Activated CD4-positive, alpha-beta T cell treated with anti-CD3 and anti-CD28 coated beads for 36 hours (primary cell): ENCODE data around the gene PKN3. TPM values are rescaled to one million over a fixed set of nuclear protein-coding genes. Genes with fewer than 3 reads are reported as not detected.

Experiments
- ATAC-seq: fragments of 200-7000 bp; cut with Tn5 transposase; one replicate; pipeline ENCODE4 v1.10.0; 2021; ENCODE audit warnings: mild to moderate bottlenecking, moderate library complexity
- CTCF ChIA-PET: fragments of 350-600 bp; sonication (Branson Sonifier 250); formaldehyde crosslinking; loops from one replicate; lab custom pipeline; 2021; ENCODE audit warnings: antibody characterized with exemption; lab: Charles Lee
- POLR2A ChIA-PET: fragments of 350-600 bp; sonication (Branson Sonifier 250); formaldehyde crosslinking; loops from one replicate; lab custom pipeline; 2021; ENCODE audit warnings: antibody characterized with exemption, inconsistent platforms; lab: Charles Lee
- DNase-seq: peaks from one replicate; pipeline ENCODE4 v3.0.0-alpha.2; 2020
- H3K27ac Mint-ChIP-seq: one replicate; pipeline ENCODE4 v1.8.0; 2021; ENCODE audit warnings: mixed read lengths
- H3K27me3 Mint-ChIP-seq: one replicate; pipeline ENCODE4 v1.8.0; 2021; ENCODE audit warnings: mixed read lengths
- H3K36me3 Mint-ChIP-seq: one replicate; pipeline ENCODE4 v1.8.0; 2021; ENCODE audit warnings: low read depth, mixed read lengths
- H3K4me1 Mint-ChIP-seq: one replicate; pipeline ENCODE4 v1.8.0; 2021; ENCODE audit warnings: mixed read lengths
- H3K4me3 Mint-ChIP-seq: one replicate; pipeline ENCODE4 v1.8.0; 2021; ENCODE audit warnings: mild to moderate bottlenecking, moderate library complexity, mixed read lengths
- H3K9me3 Mint-ChIP-seq: one replicate; pipeline ENCODE4 v1.8.0; 2021; ENCODE audit warnings: low read depth, mixed read lengths
- intact Hi-C, 2 experiments: fragments of 100-400 bp; cut with DNase I in 1 of 2; cut with micrococcal nuclease in 1 of 2; formaldehyde crosslinking; loops; one replicate each; pipeline versions ENCODE4 v1.14.2 to v1.15.1; 2022 to 2024; cut with DNase I, micrococcal nuclease
- total RNA-seq, 2 experiments: library from RNA; stranded (reverse); gene quantifications; one replicate each; pipeline ENCODE4 v1.2.3, GENCODE V29; 2021

Gene PKN3
- total RNA-seq, 2 experiments from 2014 or later, result 14.6 to 14.9 TPM

DNA sequence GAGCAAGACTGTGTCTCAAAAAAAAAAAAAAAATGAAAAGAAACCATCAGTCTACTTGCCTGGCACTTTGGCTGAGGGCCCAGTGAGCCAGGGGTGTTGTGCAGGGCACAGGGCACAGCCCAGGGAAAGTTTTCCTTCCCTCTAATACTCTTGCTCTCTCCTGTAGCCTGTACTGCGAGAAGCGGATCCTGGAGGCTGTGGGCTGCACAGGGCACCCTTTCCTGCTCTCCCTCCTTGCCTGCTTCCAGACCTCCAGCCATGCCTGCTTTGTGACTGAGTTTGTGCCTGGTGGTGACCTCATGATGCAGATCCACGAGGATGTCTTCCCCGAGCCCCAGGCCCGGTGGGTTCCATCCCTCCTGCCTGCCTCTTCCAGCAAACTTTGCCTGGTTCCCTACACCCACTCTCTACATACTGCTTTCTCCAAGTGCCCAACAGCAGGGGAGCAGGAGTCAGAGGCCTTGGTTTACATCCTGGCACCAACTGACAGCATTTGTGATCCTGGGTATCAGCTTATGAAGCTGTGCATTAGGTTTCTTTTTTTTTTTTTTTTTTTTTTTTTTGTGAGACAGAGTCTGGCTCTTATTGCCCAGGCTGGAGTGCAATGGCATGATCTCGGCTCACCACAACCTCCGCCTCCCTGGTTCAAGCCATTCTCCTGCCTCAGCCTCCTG lies 14.4 kb downstream of the PKN3 start:
- CTCF ChIA-PET, result interaction anchor here (0.6 kb wide), 1 partner anchor 232 kb away, joined by 3 read pairs; no protein-coding TSS in a partner anchor
- DNase-seq (no peak), ATAC-seq (no peak)
- POLR2A ChIA-PET, result no interaction called here
- no peak overlapping the region for H3K4me3 Mint-ChIP-seq
- H3K4me1 Mint-ChIP-seq, result no peaks in the 10 kb centered on the region
- intact Hi-C loops, result no loop called here
- no peaks in the 10 kb centered on the region for H3K27me3 Mint-ChIP-seq
- H3K36me3 Mint-ChIP-seq, result peaks cover 7% of the 10 kb centered on the region
- H3K27ac Mint-ChIP-seq, result no peak overlapping the region
- no peaks in the 10 kb centered on the region for H3K9me3 Mint-ChIP-seq

DNA sequence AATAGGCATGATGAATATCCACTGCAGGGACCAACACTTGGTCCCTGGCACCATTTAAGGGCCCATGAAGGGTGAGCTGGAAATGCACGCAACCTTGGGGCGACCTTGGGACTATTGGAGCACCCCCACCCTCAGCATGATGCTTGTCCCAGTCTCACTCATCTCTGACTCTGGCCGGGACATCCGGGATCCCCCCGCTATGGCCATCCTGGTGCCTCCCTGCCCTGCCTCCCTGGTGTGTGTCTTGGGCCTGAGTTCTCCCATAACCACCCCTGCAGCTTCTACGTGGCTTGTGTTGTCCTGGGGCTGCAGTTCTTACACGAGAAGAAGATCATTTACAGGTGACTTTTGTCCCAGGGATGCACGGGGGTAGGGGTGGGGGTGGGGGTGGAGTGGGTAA lies 15.7 kb downstream of the PKN3 start:
- ChIA-PET POLR2A (interaction anchor here (0.6 kb wide), 2 partner anchors 112 to 230 kb away, joined by 3 to 4 read pairs; no protein-coding TSS in a partner anchor), CTCF (interaction anchor here (0.6 kb wide), 1 partner anchor 100 kb away, joined by 3 read pairs; no protein-coding TSS in a partner anchor)
- Mint-ChIP-seq H3K27ac (no peak overlapping the region), H3K27me3 (no peaks in the 10 kb centered on the region), H3K36me3 (peaks cover 11% of the 10 kb centered on the region), H3K9me3 (no peaks in the 10 kb centered on the region), H3K4me1 (peaks cover 10% of the 10 kb centered on the region), H3K4me3 (no peak overlapping the region)
- DNase-seq (no peak), ATAC-seq (no peak)
- intact Hi-C loops, result no loop called here

DNA sequence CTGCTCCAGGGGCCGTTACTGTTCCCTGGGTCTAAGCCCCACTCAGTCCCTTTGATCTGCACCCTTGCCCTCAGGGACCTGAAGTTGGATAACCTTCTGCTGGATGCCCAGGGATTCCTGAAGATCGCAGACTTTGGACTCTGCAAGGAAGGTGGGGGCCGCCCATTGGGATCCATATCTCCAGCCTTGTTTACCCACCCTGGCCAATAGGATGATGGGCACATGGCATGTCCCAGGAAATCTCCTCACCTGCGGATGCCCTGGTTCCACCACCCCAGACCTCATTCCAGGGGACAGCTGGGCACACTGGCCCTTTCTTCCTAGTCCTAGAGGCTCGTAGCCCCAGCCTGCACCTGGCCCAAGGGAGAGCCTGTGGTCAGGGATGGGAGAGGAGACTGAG lies 16.2 kb downstream of the PKN3 start:
- Mint-ChIP-seq H3K9me3 (no peaks in the 10 kb centered on the region), H3K4me1 (peaks cover 14% of the 10 kb centered on the region), H3K4me3 (no peak overlapping the region), H3K27ac (no peak overlapping the region), H3K36me3 (peaks cover 13% of the 10 kb centered on the region), H3K27me3 (no peaks in the 10 kb centered on the region)
- ATAC-seq (no peak), DNase-seq (no peak)
- ChIA-PET CTCF (interaction anchor here (1.3 kb wide), 1 partner anchor 17 kb away, joined by 3 read pairs; no protein-coding TSS in a partner anchor), POLR2A (no interaction called here)
- intact Hi-C loops, result no loop called here

DNA sequence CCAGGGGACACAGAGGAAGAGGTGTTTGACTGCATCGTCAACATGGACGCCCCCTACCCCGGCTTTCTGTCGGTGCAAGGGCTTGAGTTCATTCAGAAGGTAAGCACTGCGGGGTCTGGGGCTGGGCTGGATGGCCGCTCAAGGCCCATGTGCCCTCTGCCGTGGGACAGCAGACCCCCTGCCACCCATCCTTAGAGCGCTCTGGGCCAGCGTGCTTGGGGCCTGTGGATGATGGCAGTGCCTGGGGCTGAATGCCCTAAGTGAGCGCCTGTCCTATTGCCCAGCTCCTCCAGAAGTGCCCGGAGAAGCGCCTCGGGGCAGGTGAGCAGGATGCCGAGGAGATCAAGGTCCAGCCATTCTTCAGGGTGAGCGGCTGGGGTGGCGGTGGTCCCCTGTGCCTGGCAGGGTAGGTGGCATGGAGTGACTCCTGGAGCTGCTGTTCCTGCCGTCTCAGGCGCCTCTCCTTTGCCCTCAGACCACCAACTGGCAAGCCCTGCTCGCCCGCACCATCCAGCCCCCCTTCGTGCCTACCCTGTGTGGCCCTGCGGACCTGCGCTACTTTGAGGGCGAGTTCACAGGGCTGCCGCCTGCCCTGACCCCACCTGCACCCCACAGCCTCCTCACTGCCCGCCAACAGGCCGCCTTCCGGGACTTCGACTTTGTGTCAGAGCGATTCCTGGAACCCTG lies 17.8 kb downstream of the PKN3 start:
- intact Hi-C loops, result loop anchor here (10.0 kb wide), 2 partner anchors 55 to 445 kb away; partner anchors contain the start of genes GOLGA2 (in 1 of the 2), SWI5 (in 1 of the 2) and ZER1 (in 1 of the 2)
- Mint-ChIP-seq H3K4me3 (no peak overlapping the region), H3K27me3 (no peaks in the 10 kb centered on the region), H3K4me1 (peaks cover 23% of the 10 kb centered on the region), H3K27ac (no peak overlapping the region), H3K9me3 (no peaks in the 10 kb centered on the region), H3K36me3 (peaks cover 15% of the 10 kb centered on the region)
- ChIA-PET CTCF (interaction anchor here (0.6 to 1.3 kb wide), 2 partner anchors 18 to 1981 kb away, joined by 3 read pairs; no protein-coding TSS in a partner anchor), POLR2A (no interaction called here)
- ATAC-seq (no peak), DNase-seq (no peak)

DNA sequence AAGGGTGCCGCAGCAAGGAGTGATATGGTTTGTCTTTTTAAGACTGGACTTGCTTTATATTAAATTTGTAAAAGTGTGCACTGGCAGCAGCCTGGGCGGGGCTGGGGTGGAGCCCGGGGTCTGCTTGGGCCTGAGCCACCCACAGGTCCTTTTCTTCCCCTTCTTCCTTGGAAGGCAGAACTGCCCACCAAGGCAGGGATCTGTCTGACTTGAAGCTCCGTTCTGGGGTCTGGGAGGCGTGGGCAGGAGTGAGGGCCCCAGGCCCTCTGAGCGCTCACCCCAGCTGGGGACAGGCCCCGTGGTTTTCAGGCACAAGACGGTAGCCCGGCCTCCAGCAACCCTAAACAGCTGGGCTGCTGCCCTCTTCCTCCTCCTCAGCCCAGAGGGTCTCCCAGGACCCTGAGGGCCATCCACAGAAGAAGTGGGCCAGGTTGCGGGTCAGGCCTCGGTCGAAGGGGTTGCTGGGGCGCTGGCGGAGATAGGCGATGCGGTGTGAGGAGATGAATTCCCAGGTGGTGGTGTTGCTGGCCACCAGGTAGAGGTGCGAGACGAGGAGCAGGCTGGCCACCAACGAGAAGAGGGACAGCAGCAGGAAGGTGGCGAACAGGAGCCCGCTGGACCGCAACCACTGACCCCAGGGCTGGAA lies 18.7 kb downstream of the PKN3 start:
- Mint-ChIP-seq H3K27me3 (no peaks in the 10 kb centered on the region), H3K36me3 (peaks cover 15% of the 10 kb centered on the region), H3K4me3 (no peak overlapping the region), H3K27ac (no peak overlapping the region), H3K9me3 (no peaks in the 10 kb centered on the region), H3K4me1 (peaks cover 25% of the 10 kb centered on the region)
- CTCF ChIA-PET, result no interaction called here
- ATAC-seq (no peak), DNase-seq (no peak)
- POLR2A ChIA-PET, result no interaction called here
- intact Hi-C loops, result loop anchor here (10.0 kb wide), 2 partner anchors 54 to 446 kb away; partner anchors contain the start of genes GOLGA2 (in 1 of the 2), SWI5 (in 1 of the 2) and ZER1 (in 1 of the 2)

DNA sequence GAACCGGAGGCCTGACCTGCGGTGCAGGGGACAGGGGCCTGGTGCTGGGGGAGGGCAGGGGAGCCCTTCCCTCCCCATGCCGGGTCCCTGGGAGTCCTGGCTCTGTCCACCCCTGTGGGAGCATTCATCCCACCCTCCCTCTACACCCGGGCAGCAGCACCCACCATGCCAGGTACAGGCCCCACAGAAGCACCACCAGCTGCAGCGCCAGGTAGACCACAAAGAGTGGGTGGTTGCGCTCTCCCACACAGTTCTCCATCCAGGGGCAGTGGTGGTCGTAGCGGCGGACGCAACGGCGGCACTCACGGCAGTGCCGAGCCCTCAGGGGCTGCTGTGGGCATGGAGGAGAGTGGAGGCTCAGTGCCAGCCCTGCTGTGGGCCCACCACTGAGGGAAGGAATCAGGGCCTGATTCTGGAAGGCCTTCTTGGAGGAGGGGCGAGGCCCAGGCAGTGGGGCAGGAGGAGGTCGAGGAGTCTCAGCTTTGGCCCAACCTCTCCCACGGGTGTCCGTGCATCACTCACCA lies 19.2 kb downstream of the PKN3 start:
- no peak overlapping the region for H3K27ac Mint-ChIP-seq
- ATAC-seq, result no peak
- POLR2A ChIA-PET, result interaction anchor here (0.7 kb wide), 1 partner anchor 37 kb away, joined by 3 read pairs; no protein-coding TSS in a partner anchor

DNA sequence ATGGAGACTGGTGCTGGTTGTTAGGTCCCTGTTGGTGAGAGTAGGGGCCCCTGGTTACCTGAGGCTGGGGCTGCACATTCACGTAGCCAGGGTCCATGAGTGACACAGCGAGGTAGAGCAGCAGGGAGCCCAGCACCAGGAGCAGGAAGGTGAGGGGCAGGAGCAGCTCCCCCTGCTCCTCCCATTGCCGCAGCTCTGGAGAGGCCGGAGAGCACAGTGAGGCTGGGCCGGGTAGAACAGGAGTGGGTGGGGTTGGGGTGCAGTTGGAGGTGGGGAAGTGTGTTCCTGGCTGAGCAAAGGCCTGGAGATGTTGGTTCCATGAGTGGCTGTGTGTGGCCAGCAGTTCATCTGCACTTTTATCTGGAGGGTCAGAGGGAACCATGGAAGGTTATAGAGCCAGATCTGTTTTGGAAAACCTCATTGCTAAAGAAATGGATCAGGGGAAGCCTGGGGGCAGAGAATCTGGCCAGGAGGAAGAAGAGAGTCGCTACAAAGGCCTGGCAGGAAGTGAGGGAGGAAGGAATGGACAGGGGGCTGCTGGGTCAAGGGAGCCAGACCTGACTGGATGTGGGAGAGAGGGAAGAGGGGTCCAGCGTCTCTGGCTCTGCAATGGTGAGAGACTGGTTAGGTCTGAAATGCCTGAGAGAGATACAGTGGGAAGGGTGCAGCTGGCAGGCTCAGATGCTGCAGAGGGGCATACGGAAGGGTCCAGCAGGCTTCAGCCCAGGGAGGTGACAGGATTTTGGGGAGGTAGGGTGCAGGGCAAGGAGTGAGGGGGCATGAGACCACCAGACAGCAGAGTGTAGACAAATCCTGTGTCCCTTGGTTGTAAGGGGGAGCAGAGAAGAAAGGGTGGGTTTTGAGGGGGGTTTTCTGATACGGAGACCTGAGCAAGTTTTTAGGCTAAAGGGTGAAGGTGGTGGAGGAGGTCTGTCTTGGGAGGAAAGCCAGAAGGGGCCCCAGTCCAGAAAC lies 20.4 kb downstream of the PKN3 start:
- no peak for DNase-seq
- no peak for ATAC-seq
- no peaks in the 10 kb centered on the region for H3K9me3 Mint-ChIP-seq
- ChIA-PET POLR2A (no interaction called here), CTCF (interaction anchor here (0.6 to 0.7 kb wide), 2 partner anchors 60 to 214 kb away, joined by 3 to 4 read pairs; no protein-coding TSS in a partner anchor)
- no peaks in the 10 kb centered on the region for H3K27me3 Mint-ChIP-seq
- H3K4me1 Mint-ChIP-seq, result peaks cover 25% of the 10 kb centered on the region
- peak overlapping the region; percentile 95 for H3K4me3 Mint-ChIP-seq
- H3K27ac Mint-ChIP-seq, result peak overlapping the region; percentile 69
- peaks cover 15% of the 10 kb centered on the region for H3K36me3 Mint-ChIP-seq
- intact Hi-C loops, result loop anchor here (10.0 kb wide), 2 partner anchors 52 to 448 kb away; partner anchors contain the start of genes GOLGA2 (in 1 of the 2), SWI5 (in 1 of the 2) and ZER1 (in 1 of the 2)

More for the DNA sequence above, 19.2 kb downstream of the PKN3 start:
- no peak for DNase-seq
- H3K4me3 Mint-ChIP-seq, result no peak overlapping the region
- CTCF ChIA-PET, result no interaction called here
- no peaks in the 10 kb centered on the region for H3K27me3 Mint-ChIP-seq
- peaks cover 25% of the 10 kb centered on the region for H3K4me1 Mint-ChIP-seq
- intact Hi-C loops, result loop anchor here (10.0 kb wide), 2 partner anchors 53 to 447 kb away; partner anchors contain the start of genes GOLGA2 (in 1 of the 2), SWI5 (in 1 of the 2) and ZER1 (in 1 of the 2)
- H3K36me3 Mint-ChIP-seq, result peaks cover 15% of the 10 kb centered on the region
- H3K9me3 Mint-ChIP-seq, result no peaks in the 10 kb centered on the region

DNA sequence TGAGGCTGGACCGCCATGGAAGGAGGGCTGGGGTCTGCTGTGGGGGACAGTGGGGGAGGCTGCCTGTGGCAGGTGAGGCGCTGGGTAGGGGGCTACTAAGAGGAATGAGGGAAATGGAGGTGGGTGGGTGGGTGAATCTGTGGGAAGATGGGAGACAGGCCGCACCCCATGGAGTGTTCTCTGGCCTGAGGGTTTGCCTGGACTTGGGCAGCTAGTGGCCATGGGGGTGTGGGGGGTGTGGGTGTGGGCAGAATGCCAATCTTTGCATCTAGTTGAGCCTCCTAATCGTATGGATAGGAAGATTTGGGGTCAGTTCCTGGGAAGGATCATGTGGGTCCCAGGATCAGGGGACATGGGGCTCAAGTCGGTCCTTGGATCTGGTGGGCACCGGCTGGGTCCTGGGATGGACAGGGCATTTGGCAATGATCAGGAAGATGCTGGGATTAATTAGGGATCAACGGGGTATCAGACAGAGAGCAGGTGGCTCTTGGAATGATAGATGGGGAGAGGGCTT lies 21.1 kb downstream of the PKN3 start:
- ChIA-PET POLR2A (interaction anchor here (0.6 to 1.1 kb wide), 4 partner anchors 23 to 271 kb away, joined by 3 to 4 read pairs (median 4); partner anchors contain the start of gene ENDOG), CTCF (interaction anchor here (1.8 kb wide), 1 partner anchor 94 kb away, joined by 6 read pairs; no protein-coding TSS in a partner anchor)
- Mint-ChIP-seq H3K36me3 (peaks cover 15% of the 10 kb centered on the region), H3K27me3 (no peaks in the 10 kb centered on the region), H3K4me3 (peak overlapping the region; percentile 95), H3K27ac (peak overlapping the region; percentile 88), H3K4me1 (peaks cover 25% of the 10 kb centered on the region), H3K9me3 (no peaks in the 10 kb centered on the region)
- intact Hi-C loops, result loop anchor here (10.0 kb wide), 2 partner anchors 51 to 449 kb away; partner anchors contain the start of genes GOLGA2 (in 1 of the 2), SWI5 (in 1 of the 2) and ZER1 (in 1 of the 2)
- ATAC-seq, result no peak
- DNase-seq, result no peak

DNA sequence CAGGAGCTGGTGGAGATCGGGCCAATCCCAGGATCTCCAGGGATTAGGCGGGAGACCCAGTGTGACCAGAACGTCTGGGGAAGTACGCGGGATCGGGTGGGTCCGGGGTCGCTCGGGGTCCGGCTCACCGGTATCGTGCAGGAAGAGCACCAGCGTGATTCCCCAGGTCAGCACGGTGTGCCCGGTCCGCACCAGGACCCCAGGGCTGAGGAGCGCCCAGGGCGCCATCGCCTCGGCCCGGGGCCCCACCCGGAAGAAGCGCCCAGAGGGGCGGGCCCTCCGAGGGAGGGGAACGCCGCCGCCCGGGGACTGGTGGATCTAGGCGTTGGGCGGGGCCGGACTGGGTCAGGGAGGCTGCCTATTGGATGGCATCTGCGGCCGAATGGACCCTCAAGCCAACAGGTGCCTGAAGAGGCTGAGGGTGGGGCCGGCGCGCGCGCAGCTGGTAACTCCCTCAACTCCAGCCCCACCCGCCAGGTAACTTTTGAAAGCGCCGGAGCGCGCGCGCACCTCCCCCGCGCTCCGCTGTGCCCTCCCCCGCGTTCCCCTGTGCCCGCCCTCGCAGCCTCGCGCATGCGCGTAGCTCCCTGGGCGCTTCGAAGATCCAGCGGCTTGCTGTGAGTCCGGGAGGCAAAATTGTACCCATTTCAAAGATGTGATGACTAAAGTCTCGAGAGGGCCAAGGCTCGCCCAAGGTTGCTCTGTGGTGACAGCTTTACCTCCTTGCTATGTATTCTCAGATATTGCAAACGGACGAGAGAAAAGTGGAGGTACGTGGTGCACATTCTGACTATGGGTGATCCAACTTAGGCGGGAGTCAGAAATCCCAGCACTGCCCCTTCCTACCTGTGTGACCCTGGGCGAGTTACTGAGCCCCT lies 21.8 kb downstream of the PKN3 start, which contains the start of gene ZDHHC12:
TSS of gene ZDHHC12 (minus strand) at position 262 of the 878 bp plus-strand sequence. CDS start at position 228, 34 bp downstream.
- Mint-ChIP-seq H3K9me3 (no peaks in the 10 kb centered on the region), H3K36me3 (peaks cover 15% of the 10 kb centered on the region), H3K27me3 (no peaks in the 10 kb centered on the region), H3K4me3 (peak within 1 kb of the TSS; percentile 95), H3K27ac (peak within 1 kb of the TSS; percentile 94), H3K4me1 (peaks cover 25% of the 10 kb centered on the region)
- intact Hi-C loops, result loop anchor here (1.0 to 10.0 kb wide), 25 partner anchors 22 to 564 kb away; partner anchors contain the start of genes DYNC2I2 (in 2 of the 2), SET (in 2 of the 2), SPTAN1 (in 2 of the 2) and ZER1 (in 2 of the 2)
- ChIA-PET POLR2A (interaction anchor here (0.6 to 1.2 kb wide), 10 partner anchors 22 to 401 kb away, joined by 3 to 4 read pairs (median 3); partner anchors contain the start of genes ENDOG, PKN3 and SPOUT1), CTCF (interaction anchor here (0.6 to 1.8 kb wide), 6 partner anchors 20 to 94 kb away, joined by 3 to 6 read pairs (median 3); partner anchors contain the start of gene PKN3)
- DNase-seq (peak; percentile 100), ATAC-seq (peak; percentile 98)
